Prostate gland (tissue), 2 donors: ENCODE results near the gene WDR49. TPM values are rescaled to one million over a fixed set of nuclear protein-coding genes. Genes with fewer than 3 reads are reported as not detected.

Source experiments
- DNase-seq: peaks from one replicate; pipeline ENCODE4 v3.0.0-alpha.2; 2019; ENCODE audit warnings: low spot score
- H3K27ac ChIP-seq, 2 donors: fragments of 200-600 bp; sonication (generic); 2 replicates each; pipeline ENCODE4 v1.5.1; 2017 to 2019
- H3K27me3 ChIP-seq: fragments of 200-600 bp; sonication (generic); replicated peaks from 2 replicates; pipeline ENCODE4 v1.5.1; 2019; ENCODE audit not compliant: insufficient read depth
- H3K36me3 ChIP-seq, 2 donors: fragments of 200-600 bp; sonication (generic); 1 replicate in 1 of 2; 2 replicates in 1 of 2; pipeline versions ENCODE4 v1.5.1 to v1.8.1; 2017 to 2019
- H3K4me1 ChIP-seq: fragments of 200-600 bp; sonication (generic); replicated peaks from 2 replicates; pipeline ENCODE4 v1.5.1; 2019
- H3K4me3 ChIP-seq, 2 donors: fragments of 200-600 bp; sonication (generic); 2 replicates each; pipeline ENCODE4 v1.5.1; 2017 to 2019
- H3K9me3 ChIP-seq: fragments of 200-600 bp; sonication (generic); 2 replicates; pipeline ENCODE4 v1.5.1; 2017
- CTCF ChIP-seq, 4 experiments: fragments of 200-600 bp in 2 of 4; fragments of 450-650 bp in 2 of 4; sonication (generic) in 2 of 4; IDR thresholded peaks; 1 replicate in 3 of 4; 2 replicates in 1 of 4; pipeline ENCODE4 v1.5.1; 2016 to 2019; ENCODE audit warnings: antibody characterized with exemption in 4 of 4, mild to moderate bottlenecking in 2 of 4, moderate library complexity in 2 of 4
- POLR2A ChIP-seq: fragments of 450-650 bp; IDR thresholded peaks from one replicate; pipeline ENCODE4 v1.6.1; 2016; ENCODE audit warnings: antibody characterized with exemption, mild to moderate bottlenecking
- POLR2AphosphoS5 ChIP-seq: sonication (generic); formaldehyde crosslinking; IDR thresholded peaks from one replicate; pipeline ENCODE4 v1.6.1; 2017; ENCODE audit warnings: antibody characterized with exemption
- WGBS: methylation state at CpG from one replicate; pipeline ENCODE4 v1.1.5; 2018; 5-methylcytosine and 5-hydroxymethylcytosine counted together
- intact Hi-C: fragments of 100-400 bp; cut with DNase I; formaldehyde crosslinking; loops from one replicate; pipeline ENCODE4 v1.14.2; 2022
- total RNA-seq, 2 donors: library from RNA; depleted of rRNA; stranded (reverse); fragments of >200 nt; gene quantifications; one replicate each; pipeline ENCODE4 v1.1.0, GENCODE V29; 2016

Gene WDR49
- total RNA-seq, 2 donors from 2014 or later: 0.45 to 1.5 TPM

- no peak for TF ChIP-seq POLR2AphosphoS5
- TF ChIP-seq CTCF (IDR thresholded peaks at IDR 0.05): no peak
- H3K9me3 ChIP-seq: no peaks in the 10 kb centered on the region
- H3K4me3 ChIP-seq: no peak overlapping the region
- WGBS: 85% methylated on average over 2 of the region's 2 CpGs
- no peak for DNase-seq
- intact Hi-C loops: no loop called here
- no peak overlapping the region for H3K27ac ChIP-seq
- no peaks in the 10 kb centered on the region for H3K36me3 ChIP-seq
- no peaks in the 10 kb centered on the region for H3K4me1 ChIP-seq
- H3K27me3 ChIP-seq: no peaks in the 10 kb centered on the region
These were observed 133.3 kb downstream of the WDR49 start for GRCh38 chr3:167520266-167521005.

- Histone ChIP-seq H3K36me3 (no peaks in the 10 kb centered on the region), H3K4me3 (no peak overlapping the region), H3K27me3 (no peaks in the 10 kb centered on the region), H3K4me1 (no peaks in the 10 kb centered on the region), H3K27ac (no peak overlapping the region), H3K9me3 (no peaks in the 10 kb centered on the region)
- TF ChIP-seq POLR2AphosphoS5 (no peak), POLR2A (no peak), CTCF (IDR thresholded peaks at IDR 0.05) (no peak)
- intact Hi-C loops: no loop called here
- 95% methylated on average over 1 of the region's 1 CpG for WGBS
- DNase-seq: no peak
These were observed 145.8 kb downstream of the WDR49 start for GRCh38 chr3:167507954-167508353.

GRCh38 chr3:167502401-167502800 lies 151.3 kb downstream of the WDR49 start:
- H3K27me3 ChIP-seq: no peaks in the 10 kb centered on the region
- H3K27ac ChIP-seq: no peak overlapping the region
- no peaks in the 10 kb centered on the region for H3K4me1 ChIP-seq
- no peak overlapping the region for H3K4me3 ChIP-seq
- H3K9me3 ChIP-seq: no peaks in the 10 kb centered on the region
- TF ChIP-seq POLR2A (no peak), POLR2AphosphoS5 (no peak), CTCF (IDR thresholded peaks at IDR 0.05) (no peak)
- no peak for DNase-seq
- intact Hi-C loops: no loop called here
- no peaks in the 10 kb centered on the region for H3K36me3 ChIP-seq
- WGBS: 90% methylated on average over 2 of the region's 2 CpGs

GRCh38 chr3:167501941-167502340 lies 151.8 kb downstream of the WDR49 start:
- WGBS: 92% methylated on average over 3 of the region's 3 CpGs
- Histone ChIP-seq H3K4me1 (no peaks in the 10 kb centered on the region), H3K27ac (no peak overlapping the region), H3K36me3 (no peaks in the 10 kb centered on the region), H3K4me3 (no peak overlapping the region), H3K9me3 (no peaks in the 10 kb centered on the region), H3K27me3 (no peaks in the 10 kb centered on the region)
- no peak for TF ChIP-seq POLR2A
- TF ChIP-seq POLR2AphosphoS5: no peak
- no peak for TF ChIP-seq CTCF (IDR thresholded peaks at IDR 0.05)
- DNase-seq: no peak
- intact Hi-C loops: no loop called here

GRCh38 chr3:167497903-167498302 lies 155.8 kb downstream of the WDR49 start:
- WGBS: 98% methylated on average over 7 of the region's 7 CpGs

More at GRCh38 chr3:167497903-167498302, 155.8 kb downstream of the WDR49 start:
- H3K36me3 ChIP-seq: no peaks in the 10 kb centered on the region
- H3K27ac ChIP-seq: no peak overlapping the region
- no peaks in the 10 kb centered on the region for H3K9me3 ChIP-seq
- H3K4me3 ChIP-seq: no peak overlapping the region
- intact Hi-C loops: no loop called here
- H3K4me1 ChIP-seq: no peaks in the 10 kb centered on the region
- H3K27me3 ChIP-seq: no peaks in the 10 kb centered on the region
- TF ChIP-seq CTCF (IDR thresholded peaks at IDR 0.05) (no peak), POLR2A (no peak), POLR2AphosphoS5 (no peak)
- no peak for DNase-seq
